K562 (cell line): ENCODE results near the gene MADD. TPM values are rescaled to one million over a fixed set of nuclear protein-coding genes. Genes with fewer than 3 reads are reported as not detected.

ENCODE experiments used
- ARHGAP35 ChIP-seq: fragments of 450-650 bp; IDR thresholded peaks from 2 replicates; pipeline ENCODE4 v1.6.1; 2018; ENCODE audit not compliant: partially characterized antibody
- BCOR ChIP-seq: fragments of 450-650 bp; IDR thresholded peaks from 2 replicates; pipeline ENCODE4 v1.6.1; 2016
- CHCHD3 ChIP-seq: fragments of 250-450 bp; sonication (Bioruptor Pico); IDR thresholded peaks from 2 replicates; pipeline ENCODE4 v2.1.2; 2022; ENCODE audit warnings: mild to moderate bottlenecking
- COPS2 ChIP-seq: fragments of 450-650 bp; conservative IDR thresholded peaks from 2 replicates; pipeline ENCODE4 v1.6.1; 2016; ENCODE audit warnings: mild to moderate bottlenecking, moderate library complexity
- CSDE1 ChIP-seq, 2 experiments: fragments of 450-650 bp; IDR thresholded peaks; 2 replicates each; pipeline ENCODE4 v1.6.1; 2016; ENCODE audit warnings: mild to moderate bottlenecking in 1 of 2
- FIP1L1 ChIP-seq: fragments of 200-400 bp; formaldehyde crosslinking; IDR thresholded peaks from 2 replicates; pipeline ENCODE4 v1.6.1; 2018; ENCODE audit warnings: mild to moderate bottlenecking, low read depth, low read length; ENCODE audit not compliant: poor library complexity, severe bottlenecking
- FOXO4 ChIP-seq: fragments of 450-650 bp; formaldehyde crosslinking; IDR thresholded peaks from 2 replicates; pipeline ENCODE4 v1.4.0; 2020; ENCODE audit warnings: mild to moderate bottlenecking, moderate library complexity
- HCFC1 ChIP-seq: IDR thresholded peaks from 2 replicates; pipeline ENCODE4 v1.6.1; 2012; ENCODE audit warnings: low read depth, low read length, improper control_type of control experiment
- HINFP ChIP-seq: fragments of 450-650 bp; conservative IDR thresholded peaks from 2 replicates; pipeline ENCODE4 v1.6.1; 2016; ENCODE audit warnings: missing genetic modification characterization, low read depth, mild to moderate bottlenecking, control low read depth, missing compliant biosample characterization
- HMG20B ChIP-seq: fragments of 250-450 bp; sonication (Bioruptor Pico); IDR thresholded peaks from 2 replicates; pipeline ENCODE4 v1.5.0; 2021; ENCODE audit warnings: mild to moderate bottlenecking
- MAX ChIP-seq: sonication (generic); formaldehyde crosslinking; IDR thresholded peaks from 2 replicates; pipeline ENCODE4 v1.9.0; 2022; ENCODE audit warnings: mild to moderate bottlenecking, missing genetic modification reagents
- MBD1 ChIP-seq: fragments of 250-450 bp; sonication (Bioruptor Pico); IDR thresholded peaks from 2 replicates; pipeline ENCODE4 v1.8.0; 2022; ENCODE audit warnings: inconsistent platforms
- NR1H2 ChIP-seq: sonication (generic); formaldehyde crosslinking; IDR thresholded peaks from 2 replicates; pipeline ENCODE4 v1.4.0; 2020; ENCODE audit warnings: mild to moderate bottlenecking, missing genetic modification reagents
- SNIP1 ChIP-seq: fragments of 450-650 bp; IDR thresholded peaks from 2 replicates; pipeline ENCODE4 v1.7.1; 2017; ENCODE audit warnings: low read depth, mild to moderate bottlenecking
- SRF ChIP-seq, 2 experiments: fragments of 250-450, 450-650 bp in 1 of 2; sonication (Bioruptor Pico) in 1 of 2; sonication (generic) in 1 of 2; formaldehyde crosslinking; IDR thresholded peaks; 2 replicates each; pipeline versions ENCODE4 v1.5.0 to v1.5.1; 2020 to 2022; ENCODE audit warnings: mild to moderate bottlenecking in 1 of 2, missing genetic modification reagents in 1 of 2
- TRIM25 ChIP-seq: fragments of 450-650 bp; IDR thresholded peaks from 2 replicates; pipeline ENCODE4 v1.7.0; 2016; ENCODE audit warnings: borderline replicate concordance
- USF2 ChIP-seq: sonication (generic); formaldehyde crosslinking; IDR thresholded peaks from 2 replicates; pipeline ENCODE4 v1.5.0; 2020; ENCODE audit warnings: missing genetic modification reagents
- ZKSCAN1 ChIP-seq: fragments of 150-350 bp; IDR thresholded peaks from 2 replicates; pipeline ENCODE4 v1.6.1; 2016; ENCODE audit warnings: low read depth, low read length
- ZNF217 ChIP-seq: sonication (generic); formaldehyde crosslinking; IDR thresholded peaks from 2 replicates; pipeline ENCODE4 v1.8.0; 2022; ENCODE audit warnings: mild to moderate bottlenecking, missing genetic modification reagents
- ZNF347 ChIP-seq: fragments of 450-650 bp; formaldehyde crosslinking; IDR thresholded peaks from 2 replicates; pipeline ENCODE4 v1.4.0; 2020; ENCODE audit warnings: low read depth, mild to moderate bottlenecking, moderate library complexity
- ZNF668 ChIP-seq: fragments of 250-450 bp; sonication (Bioruptor Pico); IDR thresholded peaks from 2 replicates; pipeline ENCODE4 v1.8.0; 2022; ENCODE audit warnings: mild to moderate bottlenecking, inconsistent platforms
- polyA plus RNA-seq, 8 experiments: library from polyadenylated mRNA; depleted of rRNA in 4 of 8; stranded (reverse) in 5 of 8; unstranded in 3 of 8; fragments of >200 nt; fragmentation: Nextera tagmentation in 2 of 8; fragmentation: Illumina TruSeq in 1 of 8; extraction: Ambion mirVana in 2 of 8; extraction: Trizol in 1 of 8; gene quantifications; 2 replicates each; pipeline versions ENCODE4 v1.2.1 to v1.2.3, GENCODE V29; 2011 to 2014; ENCODE audit warnings: inconsistent platforms in 1 of 8, missing spikeins in 1 of 8
- total RNA-seq, 7 experiments: library from RNA; depleted of rRNA in 6 of 7; stranded (reverse); fragments of >200 nt in 6 of 7; fragmentation: Illumina TruSeq in 2 of 7; extraction: Trizol in 2 of 7; gene quantifications; 2 replicates each; pipeline versions ENCODE4 v1.2.1 to v1.2.3, GENCODE V29; 2011 to 2021; ENCODE audit warnings: low replicate concordance in 1 of 7

Gene MADD
- total and polyA plus RNA-seq, 9 of the 15 experiments (the other 6 are each of a cell fraction or from before 2014, with no cell fraction given), result 0.68 to 57.6 (median 33.6) TPM

- TF ChIP-seq USF2 (CRISPR knock-in tag) (no peak), FOXO4 (no peak), HCFC1 (peak; percentile 62), NR1H2 (CRISPR knock-in tag) (no peak), COPS2 (no peak), ARHGAP35 (no peak), TRIM25 (no peak), SRF (CRISPR knock-in tag; IDR thresholded peaks at IDR 0.05) (no peak), ZNF347 (CRISPR knock-in tag) (no peak), HMG20B (no peak), ZNF217 (CRISPR knock-in tag) (no peak), SNIP1 (no peak), MBD1 (no peak), ZNF668 (CRISPR knock-in tag) (no peak), HINFP (tag) (no peak), MAX (CRISPR knock-in tag) (peak; percentile 50; the same call in 1 of the 2 replicates), ZKSCAN1 (0 out of 2 replicates have a peak, but pooled peaks have one; percentile 52), CSDE1 (IDR thresholded peaks at IDR 0.05) (no peak), CHCHD3 (no peak), BCOR (no peak), FIP1L1 (peak; percentile 45)
Observed at GRCh38 chr11:47355283-47356128, 85.6 kb downstream of the MADD start (continued).
